Kidney (tissue), 14 donors: ENCODE data around the gene SLC45A1. TPM values are rescaled to one million over a fixed set of nuclear protein-coding genes. Genes with fewer than 3 reads are reported as not detected.

ENCODE experiments used
- DNase-seq, 5 donors: peaks; one replicate each; pipeline ENCODE4 v3.0.0-alpha.2; 2013 to 2020
- FAIRE-seq: peaks from 2 replicates; lab custom pipeline; 2012; peaks lifted over from hg19 to GRCh38; lab: Jason Lieb, UNC
- H3K27ac ChIP-seq, 2 donors: one replicate each; pipeline ENCODE4 v1.7.0; 2013; ENCODE audit warnings: low read depth in 2 of 2, low read length in 2 of 2, inconsistent platforms in 1 of 2
- H3K27me3 ChIP-seq: one replicate; pipeline ENCODE4 v1.7.1; 2013; ENCODE audit warnings: low read length, inconsistent platforms; ENCODE audit not compliant: control insufficient read depth, insufficient read depth
- H3K36me3 ChIP-seq, 3 donors: one replicate each; pipeline versions ENCODE4 v1.7.0 to v1.7.1; 2013; ENCODE audit warnings: low read length in 3 of 3, control low read depth in 1 of 3, inconsistent platforms in 1 of 3; ENCODE audit not compliant: insufficient read depth in 3 of 3, control insufficient read depth in 2 of 3
- H3K4me1 ChIP-seq, 3 donors: one replicate each; pipeline versions ENCODE4 v1.7.0 to v1.7.1; 2013; ENCODE audit warnings: low read length in 3 of 3, inconsistent platforms in 1 of 3, low read depth in 1 of 3; ENCODE audit not compliant: control insufficient read depth in 2 of 3, insufficient read depth in 2 of 3
- H3K4me3 ChIP-seq, 3 donors: one replicate each; pipeline versions ENCODE4 v1.7.0 to v1.8.1; 2013; ENCODE audit warnings: low read length in 3 of 3, control low read depth in 1 of 3, inconsistent platforms in 1 of 3
- H3K9ac ChIP-seq, 3 donors: one replicate each; pipeline versions ENCODE4 v1.7.0 to v1.7.1; 2013; ENCODE audit warnings: low read length in 3 of 3, control low read depth in 1 of 3, inconsistent platforms in 1 of 3
- H3K9me3 ChIP-seq, 3 donors: one replicate each; pipeline versions ENCODE4 v1.7.0 to v1.7.1; 2013; ENCODE audit warnings: low read length in 3 of 3, control low read depth in 1 of 3, inconsistent platforms in 1 of 3; ENCODE audit not compliant: control insufficient read depth in 2 of 3, insufficient read depth in 1 of 3
- CTCF ChIP-seq: IDR thresholded peaks from 3 replicates; pipeline ENCODE4 v1.5.1; 2012; ENCODE audit warnings: mild to moderate bottlenecking, moderate library complexity, borderline replicate concordance; ENCODE audit not compliant: insufficient read depth; ENCODE audit errors: extremely low read depth
- intact Hi-C: fragments of 100-400 bp; cut with DNase I; formaldehyde crosslinking; loops from one replicate; pipeline ENCODE4 v1.11.1; 2022
- polyA plus RNA-seq: library from polyadenylated mRNA; stranded (reverse); fragments of 350-450 nt; fragmentation: Illumina TruSeq; extraction: RNeasy Lipid Tissue Mini Kit (QIAGEN cat#74804); gene quantifications from one replicate; pipeline ENCODE4 v1.2.3, GENCODE V29; 2014; ENCODE audit warnings: low read depth, low replicate concordance; ENCODE audit not compliant: insufficient read depth
- total RNA-seq: library from RNA; stranded (reverse); fragmentation: NEBNext Ultra II Directional; extraction: Animal tissue kit (Norgen Biotek cat#: 25700); gene quantifications from one replicate; pipeline ENCODE4 v1.2.1, GENCODE V29; 2021
- donor health status: control.
- donor health status: control.
- donor health status: control.
- donor health status: control.
- donor health status: control.
- donor health status: DM: yes; HTN: yes; CAD: no.
- donor health status: Normal renal cell carcinoma (clear cell type).

SLC45A1 gene
- total and polyA plus RNA-seq, 2 donors from 2014 or later: 1.8 to 9.2 TPM

- Histone ChIP-seq H3K27me3 (no peaks in the 10 kb centered on the region), H3K27ac (no peak overlapping the region), H3K36me3 (no peaks in the 10 kb centered on the region), H3K9me3 (no peaks in the 10 kb centered on the region), H3K4me1 (peaks cover 0 to 4% (median 0%) of the 10 kb centered on the region in 3 donors), H3K9ac (no peak overlapping the region), H3K4me3 (no peak overlapping the region)
- TF ChIP-seq CTCF: no peak
- no peak for FAIRE-seq
- DNase-seq: no peak
- intact Hi-C loops: no loop called here
Observed at GRCh38 chr1:8323706-8324105, 5.8 kb downstream of the SLC45A1 start.

- H3K27me3 ChIP-seq: no peaks in the 10 kb centered on the region
- TF ChIP-seq CTCF: no peak
- H3K36me3 ChIP-seq: no peaks in the 10 kb centered on the region
- H3K9ac ChIP-seq: no peak overlapping the region
- peaks cover 0 to 4% (median 0%) of the 10 kb centered on the region in 3 donors for H3K4me1 ChIP-seq
- no peaks in the 10 kb centered on the region for H3K9me3 ChIP-seq
- no peak overlapping the region for H3K27ac ChIP-seq
- H3K4me3 ChIP-seq: no peak overlapping the region
- FAIRE-seq (no peak), DNase-seq (no peak)
- intact Hi-C loops: no loop called here
Observed at GRCh38 chr1:8324176-8324810, 6.4 kb downstream of the SLC45A1 start.

GRCh38 chr1:8325771-8326170 lies 7.9 kb downstream of the SLC45A1 start:
- FAIRE-seq: no peak
- H3K4me1 ChIP-seq: peaks cover 0 to 4% (median 0%) of the 10 kb centered on the region in 3 donors
- no peak overlapping the region for H3K4me3 ChIP-seq
- H3K9ac ChIP-seq: no peak overlapping the region
- no peak for DNase-seq
- H3K27me3 ChIP-seq: no peaks in the 10 kb centered on the region
- no peaks in the 10 kb centered on the region for H3K36me3 ChIP-seq
- H3K9me3 ChIP-seq: no peaks in the 10 kb centered on the region
- H3K27ac ChIP-seq: no peak overlapping the region
- intact Hi-C loops: no loop called here
- TF ChIP-seq CTCF: no peak
